HepG2 (cell line): ENCODE data around the gene TFAP2E. TPM values are rescaled to one million over a fixed set of nuclear protein-coding genes. Genes with fewer than 3 reads are reported as not detected.

Source experiments
- ATAC-seq: fragments of 200-7000 bp; cut with Tn5 transposase; 3 replicates; pipeline ENCODE4 v1.9.1; 2020; ENCODE audit warnings: mild to moderate bottlenecking, moderate library complexity
- BruUV-seq: library from RNA; stranded (reverse); fragments of 400-500 nt; replicated peaks from 2 replicates; lab custom pipeline; 2021; lab: Mats Ljungman, UMichigan
- CTCF ChIA-PET: fragments of 300-600 bp; formaldehyde crosslinking; extraction: SDS; loops from one replicate; lab custom pipeline; 2021; ENCODE audit warnings: low total read pairs, inconsistent platforms, low intra/inter-chr PET ratio; lab: Yijun Ruan, JAX
- POLR2A ChIA-PET: fragments of 350-600 bp; sonication (Branson Sonifier 250); formaldehyde crosslinking; loops from one replicate; lab custom pipeline; 2020; ENCODE audit warnings: antibody characterized with exemption, inconsistent platforms; lab: Yijun Ruan, JAX
- DNase-seq: peaks from one replicate; pipeline ENCODE4 v3.0.0-alpha.2; 2015; ENCODE audit warnings: low spot score
- FAIRE-seq: peaks from 3 replicates; lab custom pipeline; 2011; peaks lifted over from hg19 to GRCh38; lab: Jason Lieb, UNC
- H2AFZ ChIP-seq: one replicate; pipeline ENCODE4 v1.6.1; 2011; ENCODE audit warnings: low read length, inconsistent platforms
- H3K27ac ChIP-seq: fragments of 300-600 bp; 3 replicates; pipeline ENCODE4 v1.8.0; 2011; ENCODE audit warnings: mixed run types, mild to moderate bottlenecking, mixed read lengths, low read length, inconsistent platforms; ENCODE audit not compliant: insufficient read depth; ENCODE audit errors: extremely low read length
- H3K27me3 ChIP-seq, 2 experiments: fragments of 200-600 bp in 1 of 2; 2 replicates in 1 of 2; 3 replicates in 1 of 2; pipeline versions ENCODE4 v1.6.0 to v1.8.0; 2011; ENCODE audit warnings: low read length in 2 of 2, mild to moderate bottlenecking in 2 of 2, moderate library complexity in 2 of 2, inconsistent platforms in 1 of 2; ENCODE audit not compliant: insufficient read depth in 2 of 2, control insufficient read depth in 1 of 2
- H3K36me3 ChIP-seq, 2 experiments: fragments of 200-600 bp in 1 of 2; replicated peaks in 1 of 2; 2 replicates in 1 of 2; 3 replicates in 1 of 2; pipeline versions ENCODE4 v1.5.1 to v1.8.0; 2011; ENCODE audit warnings: low read length in 2 of 2, inconsistent platforms in 1 of 2; ENCODE audit not compliant: insufficient read depth in 2 of 2, control insufficient read depth in 1 of 2
- H3K4me1 ChIP-seq: 2 replicates; pipeline ENCODE4 v1.5.1; 2012; ENCODE audit warnings: low read length, inconsistent platforms; ENCODE audit not compliant: insufficient read depth
- H3K4me2 ChIP-seq: 2 replicates; pipeline ENCODE4 v1.6.0; 2011; ENCODE audit warnings: low read depth, low read length, inconsistent platforms
- H3K4me3 ChIP-seq, 3 experiments: fragments of 200-600 bp in 1 of 3; sonication (generic), shearing (Covaris generic) in 1 of 3; replicated peaks in 1 of 3; 2 replicates each; pipeline ENCODE4 v1.5.1; 2011 to 2016; ENCODE audit warnings: low read length in 3 of 3, inconsistent platforms in 2 of 3, low read depth in 2 of 3, mild to moderate bottlenecking in 2 of 3, control low read depth in 1 of 3, mixed read lengths in 1 of 3; ENCODE audit not compliant: insufficient read depth in 1 of 3
- H3K79me2 ChIP-seq: one replicate; pipeline ENCODE4 v1.6.1; 2011; ENCODE audit warnings: low read length, inconsistent platforms; ENCODE audit not compliant: insufficient read depth
- H3K9ac ChIP-seq: 2 replicates; pipeline ENCODE4 v1.6.0; 2011; ENCODE audit warnings: mild to moderate bottlenecking, low read depth, low read length, inconsistent platforms; ENCODE audit not compliant: insufficient read depth
- H3K9me3 ChIP-seq: 2 replicates; pipeline ENCODE4 v1.5.1; 2012; ENCODE audit warnings: mild to moderate bottlenecking, low read length
- H4K20me1 ChIP-seq: 2 replicates; pipeline ENCODE4 v1.6.0; 2011; ENCODE audit warnings: inconsistent platforms, mild to moderate bottlenecking, low read length, moderate library complexity; ENCODE audit not compliant: insufficient read depth
- NCOA1 ChIP-seq: sonication (generic); formaldehyde crosslinking; IDR thresholded peaks from 2 replicates; pipeline ENCODE4 v1.9.0; 2021; ENCODE audit warnings: missing genetic modification reagents
- NFATC3 ChIP-seq: sonication (generic); formaldehyde crosslinking; IDR thresholded peaks from 2 replicates; pipeline ENCODE4 v1.5.1; 2020; ENCODE audit warnings: mild to moderate bottlenecking, missing genetic modification reagents
- NFIB ChIP-seq: sonication (generic); formaldehyde crosslinking; IDR thresholded peaks from 2 replicates; pipeline ENCODE4 v1.9.0; 2021; ENCODE audit warnings: missing genetic modification reagents, mild to moderate bottlenecking, borderline replicate concordance
- NR1H2 ChIP-seq: sonication (generic); formaldehyde crosslinking; IDR thresholded peaks from 2 replicates; pipeline ENCODE4 v1.8.1; 2022; ENCODE audit warnings: low read depth, missing genetic modification reagents, borderline replicate concordance
- RXRB ChIP-seq: IDR thresholded peaks from 2 replicates; pipeline ENCODE4 v1.6.1; 2016; ENCODE audit warnings: borderline replicate concordance, missing genetic modification reagents, missing compliant biosample characterization
- SSRP1 ChIP-seq: IDR thresholded peaks from 2 replicates; pipeline ENCODE4 v1.6.1; 2016; ENCODE audit warnings: control low read depth
- ZNF180 ChIP-seq: sonication (generic); formaldehyde crosslinking; IDR thresholded peaks from 2 replicates; pipeline ENCODE4 v1.4.0; 2020; ENCODE audit warnings: low read depth, missing genetic modification reagents, borderline replicate concordance
- ZNF260 ChIP-seq: sonication (generic); formaldehyde crosslinking; IDR thresholded peaks from 2 replicates; pipeline ENCODE4 v1.4.0; 2020; ENCODE audit warnings: missing genetic modification reagents, low read depth, mild to moderate bottlenecking, borderline replicate concordance
- ZNF33A ChIP-seq: sonication (generic); formaldehyde crosslinking; IDR thresholded peaks from 2 replicates; pipeline ENCODE4 v1.5.1; 2020; ENCODE audit warnings: missing genetic modification reagents, mild to moderate bottlenecking, moderate library complexity, borderline replicate concordance
- WGBS: methylation state at CpG from one replicate; pipeline ENCODE4 v1.1.6; 2017; ENCODE audit warnings: low lambda C conversion rate; 5-methylcytosine and 5-hydroxymethylcytosine counted together
- in situ Hi-C: cut with HindIII; loops from 2 replicates; pipeline ENCODE4 v1.10.0; 2017; ENCODE audit warnings: low pct_unique_long_range_greater_than_20kb; ENCODE audit not compliant: extremely low pct_ligation_motif_present
- intact Hi-C: fragments of 100-400 bp; cut with micrococcal nuclease; formaldehyde crosslinking; loops from one replicate; pipeline ENCODE4 v1.10.0; 2022; ENCODE audit not compliant: unreplicated experiment
- polyA plus RNA-seq, 8 experiments: library from polyadenylated mRNA; depleted of rRNA in 3 of 8; stranded (reverse) in 7 of 8; unstranded in 1 of 8; fragments of >200 nt; fragmentation: Illumina TruSeq in 4 of 8; extraction: Trizol in 4 of 8; gene quantifications; 2 replicates each; pipeline versions ENCODE4 v1.2.1 to v1.2.3, GENCODE V29; 2011 to 2016; ENCODE audit warnings: low read depth in 4 of 8, missing spikeins in 1 of 8, mixed read lengths in 1 of 8; ENCODE audit not compliant: insufficient read depth in 1 of 8
- total RNA-seq, 5 experiments: library from RNA; depleted of rRNA; stranded (reverse); fragments of >200 nt; fragmentation: Illumina TruSeq; extraction: Trizol; gene quantifications; 2 replicates each; pipeline ENCODE4 v1.2.3, GENCODE V29; 2016; ENCODE audit warnings: low read depth in 1 of 5
- TF ChIP-seq, protein P1 (sequence below): sonication (generic); formaldehyde crosslinking; IDR thresholded peaks from 2 replicates; pipeline ENCODE4 v1.4.0; 2020; ENCODE audit warnings: missing genetic modification reagents, borderline replicate concordance
- TF ChIP-seq, protein P2 (sequence below): sonication (generic); formaldehyde crosslinking; IDR thresholded peaks from 2 replicates; pipeline ENCODE4 v1.4.0; 2020; ENCODE audit warnings: missing genetic modification reagents
- TF ChIP-seq, protein P3 (sequence below): sonication (generic); formaldehyde crosslinking; IDR thresholded peaks from 2 replicates; pipeline ENCODE4 v1.5.1; 2020; ENCODE audit warnings: mild to moderate bottlenecking, moderate library complexity, missing genetic modification reagents

Gene TFAP2E
- total and polyA plus RNA-seq, 2 of the 13 experiments (the other 11 are each of a cell fraction or from before 2014, with no cell fraction given): 0.31 to 0.41 TPM

DNA sequence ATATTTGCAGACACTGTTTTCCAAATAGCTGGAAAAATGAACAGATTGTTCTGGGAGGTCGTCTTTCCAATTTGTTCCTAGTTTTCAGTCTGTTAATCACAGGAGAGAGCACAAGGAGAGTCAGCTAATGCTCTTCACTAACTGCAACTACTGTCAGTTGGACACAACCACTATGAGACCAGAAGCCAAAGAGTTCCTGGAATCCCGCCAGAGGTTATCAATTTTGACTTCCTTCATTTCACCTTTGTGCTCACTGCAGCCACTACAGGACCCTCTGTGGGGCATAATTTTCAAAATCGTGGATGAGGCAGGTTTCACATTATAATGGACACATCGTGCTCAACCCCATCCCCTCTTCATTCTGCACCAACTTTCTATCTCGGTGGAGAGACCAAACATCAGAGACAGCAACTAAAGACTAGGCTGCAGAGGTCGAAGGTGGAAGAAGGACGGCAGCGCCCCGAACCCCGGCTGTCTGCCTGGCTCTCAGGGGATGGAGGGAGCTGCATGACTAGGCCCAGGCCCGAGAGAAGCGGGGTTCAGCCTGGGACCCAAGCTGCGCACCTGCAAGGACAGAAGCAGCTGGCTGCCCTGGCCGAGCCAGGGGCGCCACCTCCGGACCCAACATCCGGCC lies 16.5 kb upstream of the TFAP2E start:
- no peak overlapping the region for H2AFZ ChIP-seq
- in situ Hi-C loops: loop anchor here (10.0 kb wide), 1 partner anchor 362 kb away; the partner anchor contains the start of gene SFPQ
- H3K9ac ChIP-seq: peak overlapping the region; percentile 89
- ATAC-seq (peak; percentile 4), FAIRE-seq (no peak), DNase-seq (no peak)
- H3K27ac ChIP-seq: peak overlapping the region; percentile 98
- H3K79me2 ChIP-seq: peaks cover 22% of the 10 kb centered on the region
- H3K4me1 ChIP-seq: peaks cover 51% of the 10 kb centered on the region
- CTCF ChIA-PET: no interaction called here
- intact Hi-C loops: no loop called here
- POLR2A ChIA-PET: interaction anchor here (0.7 to 2.4 kb wide), 17 partner anchors 8 to 697 kb away, joined by 3 to 25 read pairs (median 4); partner anchors contain the start of genes CLSPN, SFPQ, SMIM12 and TFAP2E
- BruUV-seq: TSS peak; percentile 61
- H3K4me3 ChIP-seq: peak overlapping the region; percentile 67 to 84 (median 82)
- no peaks in the 10 kb centered on the region for H3K27me3 ChIP-seq
- peaks cover 14% of the 10 kb centered on the region for H4K20me1 ChIP-seq
- peak overlapping the region; percentile 80 for H3K4me2 ChIP-seq
- peaks cover 8 to 26% of the 10 kb centered on the region in 2 experiments; a peak in 4 of 5 replicates for H3K36me3 ChIP-seq
- WGBS: 1% methylated on average over 6 of the region's 17 CpGs
- H3K9me3 ChIP-seq: no peaks in the 10 kb centered on the region
- no peak for TF ChIP-seq NR1H2 (CRISPR knock-in tag)
- no peak for TF ChIP-seq ZNF33A
- TF ChIP-seq NFATC3 (CRISPR knock-in tag): no peak
- TF ChIP-seq RXRB (CRISPR knock-in tag): 0 out of 2 replicates have a peak, but pooled peaks have one; percentile 7
- TF ChIP-seq, protein P1, sequence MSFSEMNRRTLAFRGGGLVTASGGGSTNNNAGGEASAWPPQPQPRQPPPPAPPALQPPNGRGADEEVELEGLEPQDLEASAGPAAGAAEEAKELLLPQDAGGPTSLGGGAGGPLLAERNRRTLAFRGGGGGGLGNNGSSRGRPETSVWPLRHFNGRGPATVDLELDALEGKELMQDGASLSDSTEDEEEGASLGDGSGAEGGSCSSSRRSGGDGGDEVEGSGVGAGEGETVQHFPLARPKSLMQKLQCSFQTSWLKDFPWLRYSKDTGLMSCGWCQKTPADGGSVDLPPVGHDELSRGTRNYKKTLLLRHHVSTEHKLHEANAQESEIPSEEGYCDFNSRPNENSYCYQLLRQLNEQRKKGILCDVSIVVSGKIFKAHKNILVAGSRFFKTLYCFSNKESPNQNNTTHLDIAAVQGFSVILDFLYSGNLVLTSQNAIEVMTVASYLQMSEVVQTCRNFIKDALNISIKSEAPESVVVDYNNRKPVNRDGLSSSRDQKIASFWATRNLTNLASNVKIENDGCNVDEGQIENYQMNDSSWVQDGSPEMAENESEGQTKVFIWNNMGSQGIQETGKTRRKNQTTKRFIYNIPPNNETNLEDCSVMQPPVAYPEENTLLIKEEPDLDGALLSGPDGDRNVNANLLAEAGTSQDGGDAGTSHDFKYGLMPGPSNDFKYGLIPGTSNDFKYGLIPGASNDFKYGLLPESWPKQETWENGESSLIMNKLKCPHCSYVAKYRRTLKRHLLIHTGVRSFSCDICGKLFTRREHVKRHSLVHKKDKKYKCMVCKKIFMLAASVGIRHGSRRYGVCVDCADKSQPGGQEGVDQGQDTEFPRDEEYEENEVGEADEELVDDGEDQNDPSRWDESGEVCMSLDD (CRISPR knock-in tag): peak; percentile 20; the same call in 1 of the 2 replicates
- TF ChIP-seq NFIB (CRISPR knock-in tag): no peak
- TF ChIP-seq, protein P2, sequence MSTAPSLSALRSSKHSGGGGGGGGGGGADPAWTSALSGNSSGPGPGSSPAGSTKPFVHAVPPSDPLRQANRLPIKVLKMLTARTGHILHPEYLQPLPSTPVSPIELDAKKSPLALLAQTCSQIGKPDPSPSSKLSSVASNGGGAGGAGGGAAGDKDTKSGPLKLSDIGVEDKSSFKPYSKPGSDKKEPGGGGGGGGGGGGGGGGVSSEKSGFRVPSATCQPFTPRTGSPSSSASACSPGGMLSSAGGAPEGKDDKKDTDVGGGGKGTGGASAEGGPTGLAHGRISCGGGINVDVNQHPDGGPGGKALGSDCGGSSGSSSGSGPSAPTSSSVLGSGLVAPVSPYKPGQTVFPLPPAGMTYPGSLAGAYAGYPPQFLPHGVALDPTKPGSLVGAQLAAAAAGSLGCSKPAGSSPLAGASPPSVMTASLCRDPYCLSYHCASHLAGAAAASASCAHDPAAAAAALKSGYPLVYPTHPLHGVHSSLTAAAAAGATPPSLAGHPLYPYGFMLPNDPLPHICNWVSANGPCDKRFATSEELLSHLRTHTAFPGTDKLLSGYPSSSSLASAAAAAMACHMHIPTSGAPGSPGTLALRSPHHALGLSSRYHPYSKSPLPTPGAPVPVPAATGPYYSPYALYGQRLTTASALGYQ (CRISPR knock-in tag): 0 out of 2 replicates have a peak, but pooled peaks have one; percentile 34
- peak; percentile 72; the same call in 1 of the 2 replicates for TF ChIP-seq NCOA1 (CRISPR knock-in tag)
- TF ChIP-seq ZNF260 (CRISPR knock-in tag): 0 out of 2 replicates have a peak, but pooled peaks have one; percentile 56
- TF ChIP-seq, protein P3, sequence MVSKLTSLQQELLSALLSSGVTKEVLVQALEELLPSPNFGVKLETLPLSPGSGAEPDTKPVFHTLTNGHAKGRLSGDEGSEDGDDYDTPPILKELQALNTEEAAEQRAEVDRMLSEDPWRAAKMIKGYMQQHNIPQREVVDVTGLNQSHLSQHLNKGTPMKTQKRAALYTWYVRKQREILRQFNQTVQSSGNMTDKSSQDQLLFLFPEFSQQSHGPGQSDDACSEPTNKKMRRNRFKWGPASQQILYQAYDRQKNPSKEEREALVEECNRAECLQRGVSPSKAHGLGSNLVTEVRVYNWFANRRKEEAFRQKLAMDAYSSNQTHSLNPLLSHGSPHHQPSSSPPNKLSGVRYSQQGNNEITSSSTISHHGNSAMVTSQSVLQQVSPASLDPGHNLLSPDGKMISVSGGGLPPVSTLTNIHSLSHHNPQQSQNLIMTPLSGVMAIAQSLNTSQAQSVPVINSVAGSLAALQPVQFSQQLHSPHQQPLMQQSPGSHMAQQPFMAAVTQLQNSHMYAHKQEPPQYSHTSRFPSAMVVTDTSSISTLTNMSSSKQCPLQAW: no peak
- TF ChIP-seq SSRP1 (CRISPR knock-in tag): 0 out of 2 replicates have a peak, but pooled peaks have one; percentile 52
- TF ChIP-seq ZNF180 (CRISPR knock-in tag): no peak
